ENCODE data around the gene SETD2. TPM values are rescaled to one million over a fixed set of nuclear protein-coding genes. Genes with fewer than 3 reads are reported as not detected.
"Not testable (repeated sequence)": the region's sequence is repeated elsewhere in the genome, so short reads cannot be mapped to it uniquely, and the experiment has no call there.

SETD2 gene
- total RNA-seq, 2 experiments from 2014 or later, result 87.3 to 87.4 TPM

GRCh38 chr3:47194994-47195393, 31.1 kb upstream of the SETD2 start:
- Mint-ChIP-seq H3K27ac (no peak overlapping the region), H3K27me3 (no peaks in the 10 kb centered on the region), H3K4me3 (no peak overlapping the region), H3K9me3 (peaks cover 2% of the 10 kb centered on the region), H3K36me3 (ENCODE audit: low read depth) (no peaks in the 10 kb centered on the region), H3K4me1 (ENCODE audit: low read depth) (no peaks in the 10 kb centered on the region)
- Histone ChIP-seq H3K27me3 (ENCODE audit: control insufficient read depth in 1 of 2, insufficient read depth in 2 of 2, low read length in 2 of 2) (no peaks in the 10 kb centered on the region), H3K36me3 (ENCODE audit: insufficient read depth, low read length) (no peaks in the 10 kb centered on the region), H3K4me1 (ENCODE audit: insufficient read depth, low read length) (no peaks in the 10 kb centered on the region), H3K4me3 (ENCODE audit: low read length) (no peak overlapping the region), H3K9me3 (ENCODE audit: control insufficient read depth in 1 of 2, insufficient read depth in 1 of 2, low read length in 2 of 2) (no peaks in the 10 kb centered on the region), H3K27ac (ENCODE audit: low read depth in 1 of 2, low read length in 2 of 2) (no peak overlapping the region)
- ChIA-PET CTCF (interaction anchor here (1.6 kb wide), 1 partner anchor 53 kb away, joined by 3 read pairs; no protein-coding TSS in a partner anchor), POLR2A (no interaction called here)
- no peak for DNase-seq
- no peak for ATAC-seq (ENCODE audit: poor library complexity)
- intact Hi-C loops (cut with DNase I, micrococcal nuclease), result no loop called here
- TF ChIP-seq CTCF (IDR thresholded peaks at IDR 0.05), result no peak

- DNase-seq (no peak), ATAC-seq (ENCODE audit: poor library complexity) (no peak)
- ChIA-PET POLR2A (no interaction called here), CTCF (interaction anchor here (0.6 to 1.2 kb wide), 3 partner anchors 25 to 880 kb away, joined by 3 read pairs; partner anchors contain the start of gene SETD2)
- Histone ChIP-seq H3K4me3 (ENCODE audit: low read length) (no peak overlapping the region), H3K27ac (ENCODE audit: low read depth in 1 of 2, low read length in 2 of 2) (no peak overlapping the region), H3K27me3 (ENCODE audit: control insufficient read depth in 1 of 2, insufficient read depth in 2 of 2, low read length in 2 of 2) (no peaks in the 10 kb centered on the region), H3K36me3 (ENCODE audit: insufficient read depth, low read length) (no peaks in the 10 kb centered on the region), H3K9me3 (ENCODE audit: control insufficient read depth in 1 of 2, insufficient read depth in 1 of 2, low read length in 2 of 2) (no peaks in the 10 kb centered on the region), H3K4me1 (ENCODE audit: insufficient read depth, low read length) (no peaks in the 10 kb centered on the region)
- intact Hi-C loops (cut with DNase I, micrococcal nuclease), result no loop called here
- Mint-ChIP-seq H3K27ac (no peak overlapping the region), H3K4me1 (ENCODE audit: low read depth) (no peaks in the 10 kb centered on the region), H3K9me3 (peaks cover 2% of the 10 kb centered on the region), H3K27me3 (no peaks in the 10 kb centered on the region), H3K4me3 (no peak overlapping the region), H3K36me3 (ENCODE audit: low read depth) (no peaks in the 10 kb centered on the region)
- TF ChIP-seq CTCF (IDR thresholded peaks at IDR 0.05), result no peak
Observed at GRCh38 chr3:47193871-47194859, 30.3 kb upstream of the SETD2 start.

- H3K27me3 ChIP-seq (ENCODE audit: control insufficient read depth in 1 of 2, insufficient read depth in 2 of 2, low read length in 2 of 2), result no peaks in the 10 kb centered on the region
- Mint-ChIP-seq H3K27ac (no peak overlapping the region), H3K9me3 (no peaks in the 10 kb centered on the region), H3K4me1 (ENCODE audit: low read depth) (no peaks in the 10 kb centered on the region), H3K27me3 (no peaks in the 10 kb centered on the region), H3K36me3 (ENCODE audit: low read depth) (peaks cover 4% of the 10 kb centered on the region), H3K4me3 (no peak overlapping the region)
- no peaks in the 10 kb centered on the region for H3K4me1 ChIP-seq (ENCODE audit: insufficient read depth, low read length)
- no peak overlapping the region for H3K4me3 ChIP-seq (ENCODE audit: low read length)
- DNase-seq (no peak), ATAC-seq (ENCODE audit: poor library complexity) (no peak)
- CTCF ChIA-PET, result no interaction called here
- H3K9me3 ChIP-seq (ENCODE audit: control insufficient read depth in 1 of 2, insufficient read depth in 1 of 2, low read length in 2 of 2), result no peaks in the 10 kb centered on the region
- no peak overlapping the region for H3K27ac ChIP-seq (ENCODE audit: low read depth in 1 of 2, low read length in 2 of 2)
- TF ChIP-seq CTCF (IDR thresholded peaks at IDR 0.05), result no peak
- H3K36me3 ChIP-seq (ENCODE audit: insufficient read depth, low read length), result no peaks in the 10 kb centered on the region
- intact Hi-C loops (cut with DNase I, micrococcal nuclease), result no loop called here
- POLR2A ChIA-PET, result no interaction called here
Observed at GRCh38 chr3:47186285-47186684, 22.4 kb upstream of the SETD2 start.

GRCh38 chr3:47181685-47182084, 17.8 kb upstream of the SETD2 start:
- H3K27ac ChIP-seq (ENCODE audit: low read depth in 1 of 2, low read length in 2 of 2); H3K27me3 Mint-ChIP-seq; H3K27me3 ChIP-seq (ENCODE audit: control insufficient read depth in 1 of 2, insufficient read depth in 2 of 2, low read length in 2 of 2); H3K4me3 ChIP-seq (ENCODE audit: low read length); H3K4me1 ChIP-seq (ENCODE audit: insufficient read depth, low read length); H3K4me3 Mint-ChIP-seq; POLR2A ChIA-PET; H3K27ac Mint-ChIP-seq; H3K9me3 ChIP-seq (ENCODE audit: control insufficient read depth in 1 of 2, insufficient read depth in 1 of 2, low read length in 2 of 2); H3K9me3 Mint-ChIP-seq; intact Hi-C loops (cut with DNase I, micrococcal nuclease); DNase-seq; H3K36me3 ChIP-seq (ENCODE audit: insufficient read depth, low read length); ATAC-seq (ENCODE audit: poor library complexity); H3K4me1 Mint-ChIP-seq (ENCODE audit: low read depth): not testable (repeated sequence)
- H3K36me3 Mint-ChIP-seq (ENCODE audit: low read depth), result peaks cover 10% of the 10 kb centered on the region
- CTCF ChIA-PET, result interaction anchor here (1.6 kb wide), 1 partner anchor 17 kb away, joined by 6 read pairs; the partner anchor contains the start of gene SETD2

GRCh38 chr3:47180011-47180410, 16.1 kb upstream of the SETD2 start:
- H3K4me1 ChIP-seq (ENCODE audit: insufficient read depth, low read length); H3K4me3 ChIP-seq (ENCODE audit: low read length); H3K27me3 ChIP-seq (ENCODE audit: control insufficient read depth in 1 of 2, insufficient read depth in 2 of 2, low read length in 2 of 2); H3K27ac ChIP-seq (ENCODE audit: low read depth in 1 of 2, low read length in 2 of 2); H3K36me3 ChIP-seq (ENCODE audit: insufficient read depth, low read length); H3K9me3 ChIP-seq (ENCODE audit: control insufficient read depth in 1 of 2, insufficient read depth in 1 of 2, low read length in 2 of 2); intact Hi-C loops (cut with DNase I, micrococcal nuclease); H3K9me3 Mint-ChIP-seq; H3K27ac Mint-ChIP-seq; DNase-seq; ATAC-seq (ENCODE audit: poor library complexity); H3K4me1 Mint-ChIP-seq (ENCODE audit: low read depth); POLR2A ChIA-PET; H3K27me3 Mint-ChIP-seq; H3K4me3 Mint-ChIP-seq: not testable (repeated sequence)
- CTCF ChIA-PET, result interaction anchor here (1.6 kb wide), 1 partner anchor 16 kb away, joined by 6 read pairs; the partner anchor contains the start of gene SETD2
- H3K36me3 Mint-ChIP-seq (ENCODE audit: low read depth), result peaks cover 10% of the 10 kb centered on the region

Measured in CD4-positive, alpha-beta T cell (primary cell).